K562 (cell line): ENCODE measurements around the gene ACER3. TPM values are rescaled to one million over a fixed set of nuclear protein-coding genes. Genes with fewer than 3 reads are reported as not detected.

Experiments
- ATAC-seq: fragments of 200-7000 bp; cut with Tn5 transposase; 3 replicates; pipeline ENCODE4 v1.9.1; 2020; ENCODE audit warnings: moderate library complexity
- BruUV-seq: library from RNA; stranded (reverse); fragments of 400-500 nt; replicated peaks from 2 replicates; lab custom pipeline; 2021; lab: Mats Ljungman, UMichigan
- CTCF ChIA-PET: fragments of 300-600 bp; formaldehyde crosslinking; extraction: SDS; loops from one replicate; lab custom pipeline; 2021; ENCODE audit warnings: low intra/inter-chr PET ratio; lab: Yijun Ruan, JAX
- POLR2A ChIA-PET: fragments of 300-600, 350-650 bp; sonication (Branson Sonifier 250); formaldehyde crosslinking; extraction: SDS; loops from one replicate; lab custom pipeline; 2021; ENCODE audit warnings: antibody characterized with exemption, inconsistent platforms; lab: Yijun Ruan, JAX
- DNase-seq, 4 experiments: peaks; one replicate each; pipeline versions ENCODE4 v3.0.0 to v3.0.0-alpha.2; 2011 to 2018; ENCODE audit warnings: low spot score in 3 of 4, mixed read lengths in 3 of 4; ENCODE audit errors: extremely low read depth in 1 of 4
- FAIRE-seq: peaks from 2 replicates; lab custom pipeline; 2011; peaks lifted over from hg19 to GRCh38; lab: Jason Lieb, UNC
- H2AFZ ChIP-seq: 2 replicates; pipeline ENCODE4 v1.6.0; 2011; ENCODE audit warnings: low read depth, low read length, control low read depth, inconsistent platforms
- H3K27ac ChIP-seq: fragments of 200-600 bp; 3 replicates; pipeline ENCODE4 v1.8.0; 2011; ENCODE audit warnings: low read depth, mild to moderate bottlenecking, control low read depth, inconsistent platforms, low read length, moderate library complexity, mixed read lengths; ENCODE audit errors: extremely low read depth
- H3K27me3 ChIP-seq, 2 experiments: fragments of 300-600 bp in 1 of 2; 2 replicates in 1 of 2; 3 replicates in 1 of 2; pipeline versions ENCODE4 v1.6.0 to v1.8.0; 2011; ENCODE audit warnings: inconsistent platforms in 2 of 2, low read length in 2 of 2, mild to moderate bottlenecking in 1 of 2, mixed read lengths in 1 of 2, moderate library complexity in 1 of 2; ENCODE audit not compliant: control insufficient read depth in 2 of 2, insufficient read depth in 2 of 2
- H3K36me3 ChIP-seq: fragments of 300-600 bp; 3 replicates; pipeline ENCODE4 v1.8.0; 2011; ENCODE audit warnings: mild to moderate bottlenecking, low read length, inconsistent platforms; ENCODE audit not compliant: control insufficient read depth, insufficient read depth
- H3K4me1 ChIP-seq, 2 experiments: fragments of 200-600 bp in 1 of 2; replicated peaks in 1 of 2; 2 replicates in 1 of 2; 3 replicates in 1 of 2; pipeline versions ENCODE4 v1.5.1 to v1.8.0; 2011; ENCODE audit warnings: inconsistent platforms in 2 of 2, low read length in 2 of 2, mild to moderate bottlenecking in 1 of 2, mixed read lengths in 1 of 2, moderate library complexity in 1 of 2; ENCODE audit not compliant: control insufficient read depth in 2 of 2, insufficient read depth in 2 of 2
- H3K4me2 ChIP-seq: 2 replicates; pipeline ENCODE4 v1.6.1; 2011; ENCODE audit warnings: low read length, control low read depth, inconsistent platforms, mixed read lengths; ENCODE audit not compliant: insufficient read depth
- H3K4me3 ChIP-seq: fragments of 200-600 bp; sonication (generic), shearing (Covaris generic); 2 replicates; pipeline ENCODE4 v1.5.1; 2016; ENCODE audit warnings: control low read depth, inconsistent platforms
- H3K79me2 ChIP-seq: fragments of 200-600 bp; 3 replicates; pipeline ENCODE4 v1.8.0; 2011; ENCODE audit warnings: low read length, inconsistent platforms; ENCODE audit not compliant: control insufficient read depth, insufficient read depth
- H3K9ac ChIP-seq, 2 experiments: 2 replicates each; pipeline versions ENCODE4 v1.6.0 to v1.6.1; 2011; ENCODE audit warnings: low read depth in 2 of 2, low read length in 2 of 2, control low read depth in 1 of 2, inconsistent platforms in 1 of 2, mild to moderate bottlenecking in 1 of 2, mixed read lengths in 1 of 2; ENCODE audit not compliant: insufficient read depth in 1 of 2
- H3K9me1 ChIP-seq: one replicate; pipeline ENCODE4 v1.6.0; 2011; ENCODE audit warnings: inconsistent platforms, mild to moderate bottlenecking, low read length, moderate library complexity; ENCODE audit not compliant: control insufficient read depth, insufficient read depth
- H3K9me3 ChIP-seq: replicated peaks from 2 replicates; pipeline ENCODE4 v1.5.1; 2011; ENCODE audit warnings: low read depth, low read length, inconsistent platforms; ENCODE audit not compliant: control insufficient read depth, insufficient read depth
- H4K20me1 ChIP-seq: replicated peaks from 2 replicates; pipeline ENCODE4 v1.6.1; 2011; ENCODE audit warnings: low read length, inconsistent platforms, mixed read lengths; ENCODE audit not compliant: control insufficient read depth, insufficient read depth
- AFF4 ChIP-seq: sonication (generic); formaldehyde crosslinking; IDR thresholded peaks from 2 replicates; pipeline ENCODE4 v1.8.0; 2023; ENCODE audit warnings: mild to moderate bottlenecking, missing genetic modification reagents
- CAMTA2 ChIP-seq: fragments of 250-450 bp; sonication (Bioruptor Pico); conservative IDR thresholded peaks from 2 replicates; pipeline ENCODE4 v1.5.1; 2022
- KAT7 ChIP-seq: sonication (generic); formaldehyde crosslinking; IDR thresholded peaks from 2 replicates; pipeline ENCODE4 v1.8.0; 2022; ENCODE audit warnings: missing genetic modification reagents, mild to moderate bottlenecking, borderline replicate concordance
- PRDM10 ChIP-seq: fragments of 450-650 bp; IDR thresholded peaks from 2 replicates; pipeline ENCODE4 v1.6.1; 2018; ENCODE audit not compliant: partially characterized antibody
- RNF2 ChIP-seq: sonication (generic); IDR thresholded peaks from 2 replicates; pipeline ENCODE4 v1.6.1; 2016
- TRIM24 ChIP-seq, 2 experiments: fragments of 450-650 bp; IDR thresholded peaks; 2 replicates each; pipeline ENCODE4 v1.6.1; 2016
- UBTF ChIP-seq, 2 experiments: IDR thresholded peaks; 2 replicates each; pipeline ENCODE4 v1.6.1; 2012; ENCODE audit warnings: improper control_type of control experiment in 2 of 2, low read depth in 2 of 2, low read length in 2 of 2, borderline replicate concordance in 1 of 2
- WGBS: fragments of 100-300 bp; shearing (Covaris generic); methylation state at CpG from one replicate; pipeline ENCODE4 v1.1.6; 2016; ENCODE audit warnings: low coverage, mixed read lengths; ENCODE audit not compliant: insufficient coverage; ENCODE audit errors: missing lambda C conversion rate; 5-methylcytosine and 5-hydroxymethylcytosine counted together
- in situ Hi-C: fragments of 300-500 bp; cut with MboI; formaldehyde crosslinking; loops from 4 replicates; pipeline ENCODE4 v1.15.0; 2018; ENCODE audit warnings: inconsistent platforms, mixed read lengths
- intact Hi-C: fragments of 100-400 bp; cut with micrococcal nuclease; formaldehyde crosslinking; loops from 2 replicates; pipeline ENCODE4 v1.14.2; 2022
- polyA plus RNA-seq, 8 experiments: library from polyadenylated mRNA; depleted of rRNA in 4 of 8; stranded (reverse) in 5 of 8; unstranded in 3 of 8; fragments of >200 nt; fragmentation: Nextera tagmentation in 2 of 8; fragmentation: Illumina TruSeq in 1 of 8; extraction: Ambion mirVana in 2 of 8; extraction: Trizol in 1 of 8; gene quantifications; 2 replicates each; pipeline versions ENCODE4 v1.2.1 to v1.2.3, GENCODE V29; 2011 to 2014; ENCODE audit warnings: inconsistent platforms in 1 of 8, missing spikeins in 1 of 8
- total RNA-seq, 7 experiments: library from RNA; depleted of rRNA in 6 of 7; stranded (reverse); fragments of >200 nt in 6 of 7; fragmentation: Illumina TruSeq in 2 of 7; extraction: Trizol in 2 of 7; gene quantifications; 2 replicates each; pipeline versions ENCODE4 v1.2.1 to v1.2.3, GENCODE V29; 2011 to 2021; ENCODE audit warnings: low replicate concordance in 1 of 7

ACER3 gene
- total and polyA plus RNA-seq, 9 of the 15 experiments (the other 6 are each of a cell fraction or from before 2014, with no cell fraction given): 2.0 to 23.8 (median 9.5) TPM

- TF ChIP-seq UBTF (IDR thresholded peaks at IDR 0.05; ENCODE audit: borderline replicate concordance in 1 of 2, low read depth in 2 of 2, low read length in 2 of 2) (no peak), RNF2 (peak; percentile 52; the same call in 1 of the 2 replicates)
Observed at GRCh38 chr11:76824083-76824939, 36.4 kb upstream of the ACER3 start (continued).

- FAIRE-seq: no peak
- TF ChIP-seq TRIM24 (IDR thresholded peaks at IDR 0.05) (no peak), CAMTA2 (CRISPR knock-in tag) (no peak), AFF4 (no peak), KAT7 (no peak), PRDM10 (peak; percentile 17)
Observed at GRCh38 chr11:76824980-76825725, 35.6 kb upstream of the ACER3 start.

More at GRCh38 chr11:76824980-76825725, 35.6 kb upstream of the ACER3 start:
- DNase-seq: peak in 1 of 4 experiments; percentile 41
- no TSS peak for BruUV-seq
- peak overlapping the region; percentile 36; the same call in 1 of the 2 replicates for H3K4me2 ChIP-seq
- peaks cover 26 to 35% of the 10 kb centered on the region in 2 experiments for H3K4me1 ChIP-seq
- intact Hi-C loops: no loop called here
- H3K36me3 ChIP-seq: no peaks in the 10 kb centered on the region
- no peaks in the 10 kb centered on the region for H3K27me3 ChIP-seq
- ChIA-PET CTCF (no interaction called here), POLR2A (interaction anchor here (0.6 to 1.4 kb wide), 5 partner anchors 9 to 111 kb away, joined by 3 to 8 read pairs (median 3); no protein-coding TSS in a partner anchor)
- H3K27ac ChIP-seq: peak overlapping the region; percentile 74
- no peaks in the 10 kb centered on the region for H3K9me3 ChIP-seq
- in situ Hi-C loops: no loop called here
- ATAC-seq: peak; percentile 61
- no peaks in the 10 kb centered on the region for H4K20me1 ChIP-seq
- H3K4me3 ChIP-seq: no peak overlapping the region
- H3K9me1 ChIP-seq: no peaks in the 10 kb centered on the region
- whole genome bisulfite sequencing: 49% methylated on average over 4 of the region's 5 CpGs
- peak overlapping the region; percentile 84 for H2AFZ ChIP-seq
- H3K79me2 ChIP-seq: peaks cover 6% of the 10 kb centered on the region; the same call in 1 of the 3 replicates
- H3K9ac ChIP-seq: peak overlapping the region; percentile 30 to 59; a peak in 3 of 4 replicates
